NCI-H2196 (cell line): ENCODE data around the gene NSMCE1.
"Not testable (repeated sequence)": the region's sequence is repeated elsewhere in the genome, so short reads cannot be mapped to it uniquely, and the experiment has no call there.

Source experiments
- DNase-seq: peaks from one replicate; lab custom pipeline; 2025; ENCODE audit not compliant: unreplicated experiment; lab: John Stamatoyannopoulos, UW

Gene NSMCE1

GRCh38 chr16:27272697-27273096, 4.1 kb upstream of the NSMCE1 start:
- not testable (repeated sequence) for DNase-seq

- no peak for DNase-seq
Observed at GRCh38 chr16:27272076-27272475, 3.5 kb upstream of the NSMCE1 start.

- no peak for DNase-seq
Observed at GRCh38 chr16:27270349-27270748, 1.8 kb upstream of the NSMCE1 start.

- no peak for DNase-seq
Observed at GRCh38 chr16:27269300-27270150, 953 bp upstream of the NSMCE1 start.

- DNase-seq = no peak
Observed at GRCh38 chr16:27267037-27267677, 1.4 kb downstream of the NSMCE1 start.

- no peak for DNase-seq
Observed at GRCh38 chr16:27265982-27266381, 2.6 kb downstream of the NSMCE1 start.

DNA sequence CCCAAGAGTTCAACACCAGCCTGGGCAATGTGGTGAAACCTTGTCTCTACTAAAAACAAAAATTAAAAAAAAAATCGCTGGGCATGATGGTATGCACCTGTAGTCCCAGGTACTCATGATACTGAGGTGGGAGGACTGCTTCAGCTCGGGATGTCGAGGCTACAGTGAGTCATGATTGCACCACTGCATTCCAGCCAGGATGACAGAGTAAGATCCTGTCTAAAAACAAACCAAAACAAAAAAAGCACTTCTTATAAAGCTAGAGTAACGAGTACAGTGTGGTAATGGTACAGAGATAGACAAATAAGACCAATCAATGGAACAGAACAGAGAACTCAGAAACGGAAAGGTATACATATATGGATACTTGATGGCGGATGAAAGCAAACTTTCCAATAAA, 4.4 kb downstream of the NSMCE1 start:
- no peak for DNase-seq

DNA sequence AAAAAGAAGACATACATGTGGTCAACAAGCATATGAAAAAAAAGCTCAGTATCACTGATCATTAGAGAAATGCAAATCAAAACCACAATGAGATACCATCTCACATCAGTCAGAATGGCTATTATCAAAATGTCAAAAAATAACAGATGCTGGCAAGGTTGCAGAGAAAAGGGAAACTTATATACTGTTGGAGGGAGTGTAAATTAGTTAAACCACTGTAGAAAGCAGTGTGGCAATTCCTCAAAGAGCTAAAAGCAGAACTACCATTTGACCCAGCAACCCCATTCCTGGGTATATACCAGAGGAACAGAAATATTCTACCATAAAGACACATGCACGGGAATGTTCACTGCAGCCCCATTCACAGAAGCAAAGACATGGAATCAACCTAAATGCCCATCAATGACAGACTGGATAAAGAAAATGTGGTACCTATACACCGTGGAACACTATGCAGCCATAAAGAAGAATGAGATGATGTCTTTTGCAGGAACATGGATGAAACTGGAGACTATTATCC, 5.6 kb downstream of the NSMCE1 start:
- DNase-seq = not testable (repeated sequence)

DNA sequence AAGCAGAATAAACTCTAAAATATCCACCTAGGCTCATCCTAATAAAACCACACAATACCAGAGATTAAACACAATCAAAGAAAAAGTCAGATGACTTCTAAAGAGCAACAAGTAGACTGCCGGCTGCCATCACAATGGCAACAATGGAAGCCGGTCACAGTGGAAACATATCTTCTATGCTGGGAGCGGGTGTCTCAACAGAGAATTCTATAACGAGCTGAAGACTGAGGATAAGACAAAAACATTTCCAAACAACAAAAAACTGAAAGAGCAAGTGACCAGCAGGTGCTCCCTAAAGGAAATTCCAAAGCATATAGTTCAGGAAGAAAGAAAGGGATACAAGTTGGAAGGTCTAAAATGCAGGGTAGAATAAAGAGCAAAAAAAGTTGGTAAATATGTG, 8.9 kb downstream of the NSMCE1 start:
- DNase-seq = no peak

GRCh38 chr16:27258241-27258734, 10.3 kb downstream of the NSMCE1 start:
- no peak for DNase-seq

GRCh38 chr16:27257271-27257670, 11.3 kb downstream of the NSMCE1 start:
- no peak for DNase-seq

- DNase-seq = no peak
Observed at GRCh38 chr16:27256861-27257260, 11.7 kb downstream of the NSMCE1 start.

DNA sequence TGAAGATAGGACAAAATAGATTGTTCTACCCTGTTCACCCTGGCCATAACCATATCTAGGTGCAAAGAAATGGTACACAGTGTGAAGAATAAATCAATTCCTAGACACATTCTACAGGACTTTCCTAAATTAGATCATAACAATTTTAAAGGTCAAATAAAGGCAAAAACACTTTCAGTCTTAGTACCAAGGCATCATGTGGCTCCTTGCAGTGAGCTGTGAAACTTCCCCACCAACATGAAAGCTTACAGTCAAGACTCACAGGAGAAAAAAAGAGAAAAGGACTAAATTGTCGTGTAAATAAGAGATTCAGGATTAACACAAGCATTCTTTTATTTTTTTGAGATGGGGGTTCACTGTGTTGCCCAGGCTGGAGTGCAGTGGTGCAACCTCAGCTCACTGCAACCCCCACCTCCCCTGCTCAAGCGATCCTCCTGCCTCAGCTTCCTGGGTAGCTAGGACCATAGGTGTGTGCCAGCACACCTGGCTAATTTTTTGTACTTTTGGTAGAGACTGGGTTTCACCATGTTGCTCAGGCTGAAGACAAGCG, 14.2 kb downstream of the NSMCE1 start:
- DNase-seq = no peak

DNA sequence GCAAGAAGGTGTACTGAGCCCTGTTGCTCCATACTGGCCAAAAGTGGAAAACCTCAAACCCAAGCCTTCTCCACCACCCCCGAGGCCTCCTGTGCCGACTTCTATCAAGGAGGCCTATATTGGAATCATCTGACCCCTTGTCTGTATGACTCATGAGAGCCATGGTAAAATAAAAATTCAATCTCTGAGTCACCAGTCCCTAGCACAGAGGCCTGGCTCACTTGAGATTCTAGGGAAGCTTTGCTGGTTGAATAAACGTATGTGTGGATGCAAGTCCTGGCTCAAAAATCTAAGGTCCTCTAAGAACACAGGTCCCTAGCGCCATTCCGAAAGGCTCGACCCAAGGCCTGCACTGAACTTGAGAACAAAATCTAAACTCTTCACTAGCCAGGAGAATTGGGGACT, 15.0 kb downstream of the NSMCE1 start:
- no peak for DNase-seq

DNA sequence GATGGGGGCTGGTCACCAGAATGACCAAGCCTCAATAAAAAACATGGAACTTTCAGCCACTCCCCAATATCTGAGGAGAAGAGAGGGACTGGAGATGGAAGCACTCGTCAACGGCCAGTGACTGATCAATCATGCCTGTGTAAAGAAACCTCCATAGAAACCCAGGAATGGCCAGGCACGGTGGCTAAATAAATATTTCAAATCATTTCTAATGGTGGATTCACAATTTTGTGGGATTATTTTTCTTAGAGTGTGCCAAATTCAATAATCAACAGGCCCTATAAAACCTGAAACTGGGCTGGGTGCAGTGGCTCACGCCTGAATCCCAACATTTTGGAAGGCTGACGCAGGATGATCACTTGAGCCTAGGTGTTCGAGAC, 16.4 kb downstream of the NSMCE1 start:
- DNase-seq = no peak

DNA sequence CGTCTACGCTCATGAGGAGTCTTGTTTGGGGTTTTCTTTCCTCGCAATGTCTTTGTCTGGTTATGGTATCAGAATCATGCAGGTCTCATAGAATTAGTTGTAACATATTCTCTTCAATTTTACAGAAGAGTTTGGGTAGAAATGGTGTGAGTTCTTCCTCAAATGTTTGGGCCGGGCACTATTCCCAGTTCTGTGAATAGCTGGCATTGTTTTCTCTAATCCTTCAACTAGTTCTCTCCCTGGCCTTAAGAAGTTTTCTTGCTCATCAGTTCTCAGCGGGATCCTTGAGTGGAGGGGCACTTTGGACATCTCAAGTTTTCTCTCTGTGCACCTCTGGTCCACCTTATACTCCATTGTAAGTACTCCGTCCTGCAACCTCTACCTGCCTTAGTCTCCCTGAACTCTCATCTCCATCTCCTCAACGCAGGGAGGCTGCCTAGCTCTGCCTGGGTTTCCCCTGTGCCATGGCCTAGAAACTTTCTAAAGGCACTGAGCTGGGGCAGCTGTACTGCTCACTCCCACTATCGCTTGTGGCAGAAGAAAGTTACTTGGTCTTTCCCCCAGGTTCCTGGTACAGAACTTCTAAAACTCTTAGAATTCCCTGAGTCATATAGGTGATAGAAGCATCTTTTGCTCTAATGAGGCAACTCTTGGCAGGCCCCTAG, 16.9 kb downstream of the NSMCE1 start:
- DNase-seq = no peak

- DNase-seq = not testable (repeated sequence)
Observed at GRCh38 chr16:27248886-27249285, 19.7 kb downstream of the NSMCE1 start.

DNA sequence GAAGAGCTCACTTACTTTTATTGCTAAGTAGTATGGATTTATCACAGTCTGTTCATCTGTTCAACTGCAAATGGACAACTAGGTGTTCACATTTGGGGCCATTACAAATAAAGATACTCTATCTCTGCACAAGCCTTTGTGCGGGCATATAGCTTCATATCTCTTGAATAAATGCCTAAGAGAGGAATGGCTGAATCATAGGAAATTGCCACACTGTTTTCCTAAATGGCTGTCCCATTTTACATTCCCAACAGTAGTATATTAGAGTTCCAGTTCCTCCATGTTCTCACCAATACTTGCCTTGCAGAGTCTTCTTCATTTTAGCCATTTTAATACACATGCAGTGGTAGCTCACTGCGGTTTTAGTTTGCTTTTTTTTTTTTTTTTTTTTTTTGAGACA, 20.5 kb downstream of the NSMCE1 start:
- no peak for DNase-seq

- DNase-seq = not testable (repeated sequence)
Observed at GRCh38 chr16:27247076-27247475, 21.5 kb downstream of the NSMCE1 start.

DNA sequence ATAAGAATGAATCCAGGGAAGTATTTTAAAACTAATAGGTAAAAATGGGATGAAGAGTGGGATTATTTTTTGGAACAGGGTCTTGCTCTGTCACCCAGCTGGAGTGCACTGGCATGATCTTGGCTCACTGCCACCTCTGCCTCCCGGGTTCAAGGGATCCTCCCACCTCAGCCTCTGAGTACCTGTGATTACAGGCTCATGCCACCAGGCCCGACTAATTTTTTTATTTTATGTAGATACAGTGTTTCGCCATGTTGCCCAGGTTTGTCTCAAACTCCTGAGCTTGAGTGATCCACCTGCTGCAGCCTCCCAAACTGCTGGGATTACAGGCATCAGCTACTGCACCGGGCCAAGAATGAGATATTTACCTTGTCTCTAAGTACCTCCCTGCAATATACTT, 22.1 kb downstream of the NSMCE1 start:
- DNase-seq = no peak
